Measurements from ENCODE around the gene PPP1R15A.

DNA sequence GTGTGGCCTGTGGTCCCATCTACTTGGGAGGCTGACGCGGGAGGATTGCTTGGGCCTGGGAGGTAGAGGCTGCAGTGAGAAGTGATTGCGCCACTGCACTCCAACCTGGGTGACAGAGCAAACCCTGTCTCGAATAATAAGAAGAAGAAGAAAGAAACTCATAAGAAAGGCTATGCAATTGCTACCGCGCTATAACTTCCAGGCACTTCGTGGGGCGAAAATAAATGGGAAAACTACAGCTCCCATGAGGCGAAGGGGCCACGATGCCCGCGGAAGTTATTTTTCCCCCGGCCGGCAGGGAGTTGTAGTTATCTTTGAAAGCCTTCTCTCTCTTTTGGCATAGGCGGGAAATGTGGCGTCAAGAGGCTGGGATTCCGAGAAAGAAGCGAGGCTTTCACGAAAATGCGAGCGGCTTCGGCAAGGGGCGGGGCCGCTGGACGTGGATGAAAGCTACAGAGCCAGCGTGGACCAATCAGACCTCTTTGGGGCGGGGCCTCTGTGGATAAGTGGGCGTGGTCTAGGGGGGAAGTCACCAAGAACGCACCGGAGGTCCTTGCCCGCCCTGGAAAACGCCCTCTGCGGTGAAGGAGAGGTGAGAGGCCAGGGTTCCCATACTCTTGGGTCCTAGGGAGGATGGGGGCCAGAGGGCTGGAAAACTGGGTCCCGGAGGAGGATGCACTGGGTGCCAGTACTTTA, 27.7 kb downstream of the PPP1R15A start, which contains the start of gene NUCB1:
- TF ChIP-seq, protein P1, sequence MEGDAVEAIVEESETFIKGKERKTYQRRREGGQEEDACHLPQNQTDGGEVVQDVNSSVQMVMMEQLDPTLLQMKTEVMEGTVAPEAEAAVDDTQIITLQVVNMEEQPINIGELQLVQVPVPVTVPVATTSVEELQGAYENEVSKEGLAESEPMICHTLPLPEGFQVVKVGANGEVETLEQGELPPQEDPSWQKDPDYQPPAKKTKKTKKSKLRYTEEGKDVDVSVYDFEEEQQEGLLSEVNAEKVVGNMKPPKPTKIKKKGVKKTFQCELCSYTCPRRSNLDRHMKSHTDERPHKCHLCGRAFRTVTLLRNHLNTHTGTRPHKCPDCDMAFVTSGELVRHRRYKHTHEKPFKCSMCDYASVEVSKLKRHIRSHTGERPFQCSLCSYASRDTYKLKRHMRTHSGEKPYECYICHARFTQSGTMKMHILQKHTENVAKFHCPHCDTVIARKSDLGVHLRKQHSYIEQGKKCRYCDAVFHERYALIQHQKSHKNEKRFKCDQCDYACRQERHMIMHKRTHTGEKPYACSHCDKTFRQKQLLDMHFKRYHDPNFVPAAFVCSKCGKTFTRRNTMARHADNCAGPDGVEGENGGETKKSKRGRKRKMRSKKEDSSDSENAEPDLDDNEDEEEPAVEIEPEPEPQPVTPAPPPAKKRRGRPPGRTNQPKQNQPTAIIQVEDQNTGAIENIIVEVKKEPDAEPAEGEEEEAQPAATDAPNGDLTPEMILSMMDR (IDR thresholded peaks at IDR 0.05): peak; percentile 25 to 64 (median 44)
- peak; percentile 11 to 89 (median 44) for TF ChIP-seq POLR2A (IDR thresholded peaks at IDR 0.05)
- TF ChIP-seq POLR2AphosphoS5 (IDR thresholded peaks at IDR 0.05): peak; percentile 89 to 91

All from upper lobe of left lung (tissue), 4 donors.